Uterus (tissue), 4 donors: ENCODE measurements around the gene WFDC2. TPM values are rescaled to one million over a fixed set of nuclear protein-coding genes. Genes with fewer than 3 reads are reported as not detected.

Experiments
- DNase-seq, 2 donors: peaks; one replicate each; pipeline ENCODE4 v3.0.0-alpha.2; 2019 to 2020
- H3K27ac ChIP-seq, 2 donors: fragments of 200-600 bp; sonication (generic); 1 replicate in 1 of 2; 2 replicates in 1 of 2; pipeline ENCODE4 v1.5.1; 2016 to 2018
- H3K27me3 ChIP-seq, 2 donors: fragments of 200-600 bp; sonication (generic); one replicate each; pipeline ENCODE4 v1.5.1; 2018 to 2019; ENCODE audit warnings: control low read depth in 1 of 2
- H3K36me3 ChIP-seq, 2 donors: fragments of 200-600 bp; sonication (generic); one replicate each; pipeline ENCODE4 v1.5.1; 2019; ENCODE audit warnings: control low read depth in 1 of 2
- H3K4me1 ChIP-seq, 2 donors: fragments of 200-600 bp; sonication (generic); one replicate each; pipeline ENCODE4 v1.5.1; 2018 to 2019; ENCODE audit warnings: control low read depth in 1 of 2
- H3K4me3 ChIP-seq, 2 donors: fragments of 200-600 bp; sonication (generic); 1 replicate in 1 of 2; 2 replicates in 1 of 2; pipeline ENCODE4 v1.5.1; 2018 to 2019; ENCODE audit warnings: mild to moderate bottlenecking in 1 of 2
- H3K9me3 ChIP-seq, 2 donors: fragments of 200-600 bp; sonication (generic); one replicate each; pipeline ENCODE4 v1.5.1; 2019; ENCODE audit warnings: control low read depth in 1 of 2
- POLR2A ChIP-seq, 2 donors: fragments of 450-650 bp; IDR thresholded peaks; one replicate each; pipeline ENCODE4 v1.6.1; 2016; ENCODE audit warnings: antibody characterized with exemption in 2 of 2, mild to moderate bottlenecking in 1 of 2, moderate library complexity in 1 of 2
- intact Hi-C: fragments of 100-400 bp; cut with DNase I; formaldehyde crosslinking; loops from one replicate; pipeline ENCODE4 v1.15.1; 2023; ENCODE audit warnings: low total_unique reads
- total RNA-seq, 4 donors: library from RNA; depleted of rRNA in 3 of 4; stranded (reverse); fragments of >200 nt in 3 of 4; gene quantifications; one replicate each; pipeline versions ENCODE4 v1.1.0 to v1.2.4, GENCODE V29; 2014 to 2023
- TF ChIP-seq, protein P1 (sequence below), 4 experiments: fragments of 200-600 bp in 2 of 4; fragments of 450-650 bp in 2 of 4; sonication (generic) in 2 of 4; IDR thresholded peaks; one replicate each; pipeline ENCODE4 v1.5.1; 2016 to 2019; ENCODE audit warnings: antibody characterized with exemption in 4 of 4, mild to moderate bottlenecking in 2 of 4, moderate library complexity in 1 of 4
- donor health status: DM: yes; HTN: yes; CAD: no.

Gene WFDC2
- total RNA-seq, 4 donors from 2014 or later: 7.9 to 18.3 (median 15.5) TPM; not detected in 1

DNA sequence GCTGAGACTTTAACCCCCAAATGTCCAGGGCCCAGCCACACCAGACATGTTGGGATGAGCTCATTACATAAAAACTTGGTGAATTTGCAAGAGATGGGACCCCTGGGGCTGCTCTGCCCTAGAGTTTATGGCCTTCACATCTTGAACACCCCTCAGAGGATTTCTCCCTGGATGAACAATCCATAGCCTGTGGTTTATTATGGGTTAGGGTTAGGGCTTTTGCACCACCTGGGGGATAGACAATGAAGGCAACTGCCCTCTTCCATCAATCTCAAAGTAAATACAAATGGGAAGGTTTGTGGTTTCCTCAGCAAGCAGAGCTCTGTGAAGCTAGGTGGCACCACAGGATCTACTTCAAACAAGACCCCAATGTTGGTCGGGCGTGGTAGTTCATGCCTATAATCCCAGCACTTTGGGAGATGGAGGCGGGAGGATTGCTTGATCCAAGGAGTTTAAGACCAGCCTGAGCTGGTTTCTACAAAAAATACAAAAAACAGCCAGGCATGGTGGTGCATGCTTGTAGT lies 28.5 kb downstream of the WFDC2 start:
- no peaks in the 10 kb centered on the region for H3K9me3 ChIP-seq
- H3K4me3 ChIP-seq: no peak overlapping the region
- no peaks in the 10 kb centered on the region for H3K27me3 ChIP-seq
- no peak for DNase-seq
- no peaks in the 10 kb centered on the region for H3K4me1 ChIP-seq
- intact Hi-C loops: no loop called here
- no peak overlapping the region for H3K27ac ChIP-seq
- TF ChIP-seq, protein P1, sequence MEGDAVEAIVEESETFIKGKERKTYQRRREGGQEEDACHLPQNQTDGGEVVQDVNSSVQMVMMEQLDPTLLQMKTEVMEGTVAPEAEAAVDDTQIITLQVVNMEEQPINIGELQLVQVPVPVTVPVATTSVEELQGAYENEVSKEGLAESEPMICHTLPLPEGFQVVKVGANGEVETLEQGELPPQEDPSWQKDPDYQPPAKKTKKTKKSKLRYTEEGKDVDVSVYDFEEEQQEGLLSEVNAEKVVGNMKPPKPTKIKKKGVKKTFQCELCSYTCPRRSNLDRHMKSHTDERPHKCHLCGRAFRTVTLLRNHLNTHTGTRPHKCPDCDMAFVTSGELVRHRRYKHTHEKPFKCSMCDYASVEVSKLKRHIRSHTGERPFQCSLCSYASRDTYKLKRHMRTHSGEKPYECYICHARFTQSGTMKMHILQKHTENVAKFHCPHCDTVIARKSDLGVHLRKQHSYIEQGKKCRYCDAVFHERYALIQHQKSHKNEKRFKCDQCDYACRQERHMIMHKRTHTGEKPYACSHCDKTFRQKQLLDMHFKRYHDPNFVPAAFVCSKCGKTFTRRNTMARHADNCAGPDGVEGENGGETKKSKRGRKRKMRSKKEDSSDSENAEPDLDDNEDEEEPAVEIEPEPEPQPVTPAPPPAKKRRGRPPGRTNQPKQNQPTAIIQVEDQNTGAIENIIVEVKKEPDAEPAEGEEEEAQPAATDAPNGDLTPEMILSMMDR (IDR thresholded peaks at IDR 0.05): no peak
- no peak for TF ChIP-seq POLR2A (IDR thresholded peaks at IDR 0.05)
- no peaks in the 10 kb centered on the region for H3K36me3 ChIP-seq

DNA sequence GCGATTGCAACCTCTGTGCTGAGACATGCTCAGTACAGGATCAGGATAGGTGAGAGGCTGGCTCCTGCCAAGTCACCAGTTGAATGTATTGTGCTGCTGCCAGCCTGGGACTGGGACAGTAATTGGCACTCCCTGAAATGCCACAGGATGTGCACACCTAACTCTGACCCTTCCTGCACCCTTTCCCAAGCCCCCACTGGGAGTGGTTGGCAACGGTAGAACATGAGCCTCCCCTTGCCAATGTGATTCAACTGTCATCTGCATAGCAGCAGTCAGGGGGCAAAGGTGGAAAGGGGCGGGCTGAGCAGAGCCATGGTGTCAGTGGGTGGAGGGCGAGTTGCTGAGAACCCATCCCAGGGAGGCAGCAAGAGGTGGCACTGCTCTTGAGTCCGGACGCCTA lies 30.5 kb downstream of the WFDC2 start:
- H3K27me3 ChIP-seq: no peaks in the 10 kb centered on the region
- TF ChIP-seq, protein P1 (IDR thresholded peaks at IDR 0.05): no peak
- no peak for TF ChIP-seq POLR2A (IDR thresholded peaks at IDR 0.05)
- H3K4me3 ChIP-seq: no peak overlapping the region
- H3K27ac ChIP-seq: no peak overlapping the region
- H3K4me1 ChIP-seq: no peaks in the 10 kb centered on the region
- intact Hi-C loops: no loop called here
- no peaks in the 10 kb centered on the region for H3K36me3 ChIP-seq
- no peaks in the 10 kb centered on the region for H3K9me3 ChIP-seq
- DNase-seq: no peak

DNA sequence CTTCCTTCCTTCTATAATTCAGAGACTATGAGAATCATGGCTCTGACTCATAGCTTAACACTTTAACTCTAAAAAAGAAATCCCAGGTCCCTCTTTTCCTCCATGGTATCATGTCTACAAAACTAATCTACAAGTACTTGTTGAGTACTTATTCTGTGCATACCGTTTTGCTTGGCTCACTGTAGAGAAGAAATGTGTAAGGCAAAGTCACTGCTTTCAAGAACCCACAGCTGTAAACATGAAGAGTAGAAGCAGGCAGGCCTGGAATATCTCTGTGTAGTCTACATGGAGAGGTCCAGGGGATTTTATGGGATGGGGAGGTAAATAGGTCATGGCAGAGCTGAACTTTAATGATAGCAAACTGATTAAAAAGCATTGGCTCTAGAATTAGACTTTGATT lies 32.0 kb downstream of the WFDC2 start:
- H3K27ac ChIP-seq: no peak overlapping the region
- no peaks in the 10 kb centered on the region for H3K9me3 ChIP-seq
- intact Hi-C loops: no loop called here
- no peak for DNase-seq
- H3K4me1 ChIP-seq: no peaks in the 10 kb centered on the region
- H3K36me3 ChIP-seq: no peaks in the 10 kb centered on the region
- TF ChIP-seq, protein P1 (IDR thresholded peaks at IDR 0.05): no peak
- TF ChIP-seq POLR2A (IDR thresholded peaks at IDR 0.05): no peak
- H3K4me3 ChIP-seq: no peak overlapping the region
- no peaks in the 10 kb centered on the region for H3K27me3 ChIP-seq

DNA sequence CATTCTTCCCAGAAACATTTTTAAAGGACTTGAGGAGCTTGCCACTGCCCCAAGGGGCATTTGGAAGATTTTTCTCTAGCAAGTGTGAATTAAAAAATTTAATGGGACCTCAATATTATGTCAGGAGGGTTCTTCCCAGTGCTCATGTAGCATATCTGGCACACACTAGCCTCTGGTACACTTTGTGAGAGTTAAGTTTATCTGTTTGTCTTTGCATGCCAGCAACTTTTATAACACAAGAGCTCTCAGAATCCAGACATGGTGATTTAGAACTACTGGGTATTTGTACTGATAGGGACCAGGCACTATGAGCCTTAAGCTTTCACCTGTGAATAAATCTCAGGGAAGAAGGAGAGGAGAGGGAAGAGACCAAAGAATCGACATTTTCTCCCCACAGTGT lies 33.0 kb downstream of the WFDC2 start:
- Histone ChIP-seq H3K27me3 (no peaks in the 10 kb centered on the region), H3K36me3 (no peaks in the 10 kb centered on the region), H3K4me1 (no peaks in the 10 kb centered on the region), H3K27ac (no peak overlapping the region), H3K9me3 (no peaks in the 10 kb centered on the region), H3K4me3 (no peak overlapping the region)
- intact Hi-C loops: no loop called here
- no peak for TF ChIP-seq POLR2A (IDR thresholded peaks at IDR 0.05)
- TF ChIP-seq, protein P1 (IDR thresholded peaks at IDR 0.05): no peak
- no peak for DNase-seq

DNA sequence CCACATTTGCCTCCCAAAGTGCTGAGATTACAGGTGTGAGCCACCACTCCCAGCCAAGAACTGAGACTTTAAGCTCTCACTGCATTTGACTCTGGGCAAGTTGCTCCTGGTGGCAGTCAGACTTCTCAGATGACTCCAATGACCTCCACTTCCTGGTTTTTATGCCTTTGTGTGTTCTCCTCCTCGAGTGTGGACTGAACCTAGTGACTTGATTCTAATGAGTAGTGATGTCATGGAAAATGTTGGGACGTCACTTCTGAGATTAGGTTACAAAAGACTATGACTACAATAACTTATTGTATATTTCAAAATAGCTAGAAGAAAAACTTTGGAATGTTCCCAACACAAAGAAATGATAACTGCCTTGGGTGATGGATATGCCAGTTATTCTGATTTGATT lies 33.9 kb downstream of the WFDC2 start:
- intact Hi-C loops: no loop called here
- H3K27ac ChIP-seq: no peak overlapping the region
- H3K4me3 ChIP-seq: no peak overlapping the region
- no peaks in the 10 kb centered on the region for H3K27me3 ChIP-seq
- no peaks in the 10 kb centered on the region for H3K36me3 ChIP-seq
- TF ChIP-seq, protein P1 (IDR thresholded peaks at IDR 0.05): no peak
- TF ChIP-seq POLR2A (IDR thresholded peaks at IDR 0.05): no peak
- no peaks in the 10 kb centered on the region for H3K9me3 ChIP-seq
- no peak for DNase-seq
- H3K4me1 ChIP-seq: no peaks in the 10 kb centered on the region
